ENCODE results near the gene MPPED2. TPM values are rescaled to one million over a fixed set of nuclear protein-coding genes. Genes with fewer than 3 reads are reported as not detected.

The MPPED2 gene
- total RNA-seq, 4 donors from 2014 or later: 1.4 to 17.9 (median 5.3) TPM

DNA sequence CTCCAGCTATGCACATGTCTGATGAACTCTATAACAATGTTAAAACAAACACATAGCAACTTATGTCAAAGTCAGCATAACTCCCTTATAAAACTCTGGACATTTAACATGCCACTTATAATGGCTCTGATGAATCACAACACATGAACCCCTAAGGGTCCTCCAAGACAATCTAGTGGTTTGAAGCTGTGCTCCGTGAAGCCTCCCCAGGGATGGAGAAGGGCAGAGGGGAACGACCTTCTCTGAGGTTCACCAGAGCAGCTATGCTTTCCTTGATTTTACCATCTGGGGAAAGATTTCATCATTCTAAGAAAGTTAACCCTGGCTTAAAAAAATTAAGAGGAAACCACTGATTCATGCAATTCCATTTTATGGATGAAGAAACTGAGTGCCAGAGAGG lies 84.4 kb downstream of the MPPED2 start:
- 90 to 100% methylated on average over 2 of the region's 2 CpGs for WGBS, 2 donors (ENCODE audit: low coverage in 1 of 2)
- no peak for ATAC-seq
- Histone ChIP-seq H3K27me3 (no peaks in the 10 kb centered on the region), H3K4me3 (no peak overlapping the region), H3K9me3 (no peaks in the 10 kb centered on the region), H3K4me1 (no peaks in the 10 kb centered on the region), H3K36me3 (no peaks in the 10 kb centered on the region), H3K27ac (no peak overlapping the region)
- TF ChIP-seq EP300 (IDR thresholded peaks at IDR 0.05) (no peak), POLR2AphosphoS5 (IDR thresholded peaks at IDR 0.05) (no peak), POLR2A (IDR thresholded peaks at IDR 0.05) (no peak)
- TF ChIP-seq, protein P1, sequence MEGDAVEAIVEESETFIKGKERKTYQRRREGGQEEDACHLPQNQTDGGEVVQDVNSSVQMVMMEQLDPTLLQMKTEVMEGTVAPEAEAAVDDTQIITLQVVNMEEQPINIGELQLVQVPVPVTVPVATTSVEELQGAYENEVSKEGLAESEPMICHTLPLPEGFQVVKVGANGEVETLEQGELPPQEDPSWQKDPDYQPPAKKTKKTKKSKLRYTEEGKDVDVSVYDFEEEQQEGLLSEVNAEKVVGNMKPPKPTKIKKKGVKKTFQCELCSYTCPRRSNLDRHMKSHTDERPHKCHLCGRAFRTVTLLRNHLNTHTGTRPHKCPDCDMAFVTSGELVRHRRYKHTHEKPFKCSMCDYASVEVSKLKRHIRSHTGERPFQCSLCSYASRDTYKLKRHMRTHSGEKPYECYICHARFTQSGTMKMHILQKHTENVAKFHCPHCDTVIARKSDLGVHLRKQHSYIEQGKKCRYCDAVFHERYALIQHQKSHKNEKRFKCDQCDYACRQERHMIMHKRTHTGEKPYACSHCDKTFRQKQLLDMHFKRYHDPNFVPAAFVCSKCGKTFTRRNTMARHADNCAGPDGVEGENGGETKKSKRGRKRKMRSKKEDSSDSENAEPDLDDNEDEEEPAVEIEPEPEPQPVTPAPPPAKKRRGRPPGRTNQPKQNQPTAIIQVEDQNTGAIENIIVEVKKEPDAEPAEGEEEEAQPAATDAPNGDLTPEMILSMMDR (IDR thresholded peaks at IDR 0.05): no peak

DNA sequence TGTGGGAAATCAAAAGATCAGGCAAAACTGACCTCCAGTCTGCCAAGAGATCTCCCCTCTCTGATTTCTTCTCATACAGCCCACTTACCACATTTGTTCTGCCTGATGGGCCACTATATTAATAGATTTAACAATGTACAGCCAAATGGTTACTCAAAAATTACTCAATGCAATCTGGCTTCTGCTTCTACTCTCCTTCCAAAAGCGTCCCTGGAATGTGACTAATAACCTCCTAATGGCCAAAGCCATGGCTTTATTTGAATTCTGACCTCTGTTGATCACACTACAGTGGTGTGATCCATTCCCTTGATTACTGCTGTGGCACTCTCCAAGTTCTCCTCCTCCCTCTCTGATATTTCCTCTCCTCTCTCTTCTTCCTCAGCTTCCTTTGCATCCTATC lies 86.2 kb downstream of the MPPED2 start:
- H3K27ac ChIP-seq: no peak overlapping the region
- H3K4me1 ChIP-seq: no peaks in the 10 kb centered on the region
- ATAC-seq: no peak
- no peak overlapping the region for H3K4me3 ChIP-seq
- TF ChIP-seq POLR2AphosphoS5 (IDR thresholded peaks at IDR 0.05) (no peak), EP300 (IDR thresholded peaks at IDR 0.05) (no peak), POLR2A (IDR thresholded peaks at IDR 0.05) (no peak)
- TF ChIP-seq, protein P1 (IDR thresholded peaks at IDR 0.05): no peak
- H3K36me3 ChIP-seq: no peaks in the 10 kb centered on the region
- H3K9me3 ChIP-seq: no peaks in the 10 kb centered on the region
- H3K27me3 ChIP-seq: no peaks in the 10 kb centered on the region
- 80 to 92% methylated on average over 1 of the region's 1 CpG for WGBS, 2 donors (ENCODE audit: low coverage in 1 of 2)

DNA sequence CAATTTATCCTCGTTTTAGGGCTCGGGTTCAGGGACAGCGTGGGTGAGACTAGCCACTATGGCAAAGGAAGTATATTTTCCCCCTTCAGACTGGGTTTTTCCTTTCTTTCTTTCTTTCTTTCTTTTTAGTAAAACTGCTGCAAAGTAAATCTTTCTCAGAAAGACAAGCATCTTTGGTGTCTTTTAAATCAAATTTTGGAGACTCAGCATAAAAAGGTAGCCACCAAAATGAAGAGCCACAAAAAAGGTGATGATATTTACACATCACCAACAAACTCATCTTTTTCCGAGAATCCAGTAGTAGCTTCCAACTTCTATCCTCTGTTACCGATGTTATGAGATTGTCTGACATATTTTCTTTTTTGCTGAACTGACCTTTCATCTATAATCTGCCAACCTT lies 88.6 kb downstream of the MPPED2 start:
- Histone ChIP-seq H3K4me1 (no peaks in the 10 kb centered on the region), H3K9me3 (no peaks in the 10 kb centered on the region), H3K4me3 (no peak overlapping the region), H3K27me3 (no peaks in the 10 kb centered on the region), H3K36me3 (no peaks in the 10 kb centered on the region), H3K27ac (no peak overlapping the region)
- ATAC-seq: no peak
- no peak for TF ChIP-seq POLR2AphosphoS5 (IDR thresholded peaks at IDR 0.05)
- no peak for TF ChIP-seq EP300 (IDR thresholded peaks at IDR 0.05)
- TF ChIP-seq, protein P1 (IDR thresholded peaks at IDR 0.05): no peak
- TF ChIP-seq POLR2A (IDR thresholded peaks at IDR 0.05): no peak
- 61 to 76% methylated on average over 3 to 5 of the region's 5 CpGs for WGBS, 2 donors (ENCODE audit: low coverage in 1 of 2)

DNA sequence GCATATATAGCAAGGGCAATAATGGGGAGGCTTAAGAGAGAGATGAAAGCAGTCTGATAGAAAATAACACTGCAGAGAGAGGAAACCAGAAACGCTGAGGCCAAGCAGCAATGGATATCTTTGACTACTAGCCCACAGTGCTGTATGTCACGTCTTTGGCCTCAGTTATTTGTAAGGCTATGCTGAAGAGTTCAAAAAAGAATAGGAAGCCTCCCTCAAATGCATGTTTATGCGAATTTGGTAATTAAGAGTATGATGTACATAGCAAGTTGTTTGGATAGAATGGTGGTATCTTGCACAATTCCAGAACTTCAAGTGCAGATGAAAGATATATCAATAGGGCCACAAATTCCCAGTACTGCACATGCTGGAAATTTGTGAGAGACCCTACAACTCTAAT lies 89.2 kb downstream of the MPPED2 start:
- no peaks in the 10 kb centered on the region for H3K27me3 ChIP-seq
- H3K27ac ChIP-seq: no peak overlapping the region
- H3K9me3 ChIP-seq: no peaks in the 10 kb centered on the region
- H3K36me3 ChIP-seq: no peaks in the 10 kb centered on the region
- ATAC-seq: no peak
- H3K4me3 ChIP-seq: no peak overlapping the region
- H3K4me1 ChIP-seq: peaks cover 0 to 6% (median 0%) of the 10 kb centered on the region in 3 donors
- TF ChIP-seq, protein P1 (IDR thresholded peaks at IDR 0.05): no peak
- no peak for TF ChIP-seq EP300 (IDR thresholded peaks at IDR 0.05)
- no peak for TF ChIP-seq POLR2A (IDR thresholded peaks at IDR 0.05)
- no peak for TF ChIP-seq POLR2AphosphoS5 (IDR thresholded peaks at IDR 0.05)
- WGBS, 2 donors (ENCODE audit: low coverage in 1 of 2): 93% methylated on average over 2 to 3 of the region's 3 CpGs

DNA sequence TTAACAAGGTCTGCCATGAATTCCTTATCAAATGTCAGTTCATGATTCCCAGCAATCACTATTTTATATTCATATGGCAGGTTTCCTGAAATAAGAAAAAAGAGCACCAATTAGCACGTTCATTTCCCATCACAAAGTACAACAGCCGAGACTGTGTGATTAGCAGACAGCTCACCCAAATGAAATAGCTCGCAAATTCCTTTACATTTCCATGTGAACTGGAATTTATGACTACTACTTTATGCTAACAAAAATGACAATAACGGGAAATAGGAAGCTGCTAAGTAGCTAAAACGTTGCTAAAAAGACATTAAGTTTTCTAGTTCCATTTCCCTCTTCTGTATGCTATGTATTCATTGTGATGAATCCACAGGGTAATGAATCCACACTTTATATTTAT lies 90.7 kb downstream of the MPPED2 start:
- H3K27me3 ChIP-seq: no peaks in the 10 kb centered on the region
- no peak for TF ChIP-seq POLR2AphosphoS5 (IDR thresholded peaks at IDR 0.05)
- no peak for TF ChIP-seq POLR2A (IDR thresholded peaks at IDR 0.05)
- TF ChIP-seq EP300 (IDR thresholded peaks at IDR 0.05): no peak
- TF ChIP-seq, protein P1 (IDR thresholded peaks at IDR 0.05): no peak
- H3K36me3 ChIP-seq: no peaks in the 10 kb centered on the region
- WGBS, 2 donors (ENCODE audit: low coverage in 1 of 2): 45 to 74% methylated on average over 5 of the region's 5 CpGs
- no peak for ATAC-seq
- no peak overlapping the region for H3K27ac ChIP-seq
- peaks cover 0 to 7% (median 0%) of the 10 kb centered on the region in 3 donors for H3K4me1 ChIP-seq
- H3K9me3 ChIP-seq: no peaks in the 10 kb centered on the region
- H3K4me3 ChIP-seq: no peak overlapping the region
